GM23248 (cell line): ENCODE data around the gene PLIN1.

Source experiments
- EZH2 ChIP-seq: fragments of 200-600 bp; sonication (generic); IDR thresholded peaks from 2 replicates; pipeline ENCODE4 v1.6.1; 2018; ENCODE audit warnings: antibody characterized with exemption, mild to moderate bottlenecking; ENCODE audit not compliant: insufficient read depth, poor library complexity, severe bottlenecking
- EZH2phosphoT487 ChIP-seq: fragments of 200-600 bp; sonication (generic); IDR thresholded peaks from 2 replicates; pipeline ENCODE4 v1.6.1; 2018; ENCODE audit warnings: antibody characterized with exemption, moderate library complexity, mild to moderate bottlenecking, low read depth; ENCODE audit not compliant: insufficient read depth

- TF ChIP-seq EZH2 (no peak), EZH2phosphoT487 (no peak)
Observed at GRCh38 chr15:89633585-89633984, 45.6 kb downstream of the PLIN1 start.
